Fibroblast of mammary gland (primary cell): ENCODE data around the gene PLXNB1.
A peak's percentile ranks its signal among the peaks of the same experiment; 100 is the strongest.

Experiments
- DNase-seq: peaks from one replicate; pipeline ENCODE4 v3.0.0-alpha.2; 2010; ENCODE audit warnings: low read depth
- H3K4me3 ChIP-seq: 2 replicates; pipeline ENCODE4 v1.5.1; 2011; ENCODE audit warnings: low read depth, mild to moderate bottlenecking, low read length, moderate library complexity; ENCODE audit not compliant: control insufficient read depth
- CTCF ChIP-seq: conservative IDR thresholded peaks from 2 replicates; pipeline ENCODE4 v1.5.1; 2011; ENCODE audit warnings: low read depth, low read length, inconsistent platforms; ENCODE audit not compliant: control insufficient read depth, insufficient read depth

Gene PLXNB1

GRCh38 chr3:48446425-48447193 is 16.7 kb upstream of the PLXNB1 start, which contains the start of gene ATRIP:
ATRIP (plus strand) TSS chr3:48446737; CDS start chr3:48446846, 109 bp downstream.
- H3K4me3 ChIP-seq, result peak within 1 kb of the TSS; percentile 87
- peak; percentile 75 for DNase-seq
- no peak for TF ChIP-seq CTCF

- DNase-seq, result no peak
- peak overlapping the region; percentile 87 for H3K4me3 ChIP-seq
- no peak for TF ChIP-seq CTCF
Measured at GRCh38 chr3:48446043-48446424, 16.1 kb upstream of the PLXNB1 start.

- DNase-seq, result no peak
- TF ChIP-seq CTCF, result no peak
- H3K4me3 ChIP-seq, result peak overlapping the region; percentile 87
Measured at GRCh38 chr3:48445277-48445882, 15.5 kb upstream of the PLXNB1 start.

GRCh38 chr3:48441940-48442339 is 12.1 kb upstream of the PLXNB1 start:
- H3K4me3 ChIP-seq, result peak overlapping the region; percentile 96
- TF ChIP-seq CTCF, result no peak
- no peak for DNase-seq

- no peak for DNase-seq
- TF ChIP-seq CTCF, result no peak
- H3K4me3 ChIP-seq, result peak overlapping the region; percentile 96
Measured at GRCh38 chr3:48440590-48440958, 10.7 kb upstream of the PLXNB1 start.

- DNase-seq, result peak; percentile 91
- TF ChIP-seq CTCF, result no peak
- H3K4me3 ChIP-seq, result peak within 1 kb of the TSS; percentile 96
Measured at GRCh38 chr3:48439820-48440589, 10.1 kb upstream of the PLXNB1 start, which contains the start of the genes CCDC51 and TMA7. CCDC51 (minus strand) TSS chr3:48440119; CDS start chr3:48435128, 4,991 bp downstream. TMA7 (plus strand) TSS chr3:48440257; CDS start chr3:48440297, 40 bp downstream.
